Mammary epithelial cell (primary cell): ENCODE data around the gene MTFR2.

Experiments used
- CTCF ChIP-seq, 2 donors: IDR thresholded peaks in 1 of 2; conservative IDR thresholded peaks in 1 of 2; 2 replicates each; pipeline ENCODE4 v1.5.1; 2011 to 2012; ENCODE audit warnings: inconsistent platforms in 2 of 2, low read length in 2 of 2, mild to moderate bottlenecking in 2 of 2, control low read depth in 1 of 2, low read depth in 1 of 2; ENCODE audit not compliant: insufficient read depth in 1 of 2; ENCODE audit errors: extremely low read depth in 1 of 2
- EZH2 ChIP-seq: IDR thresholded peaks from 2 replicates; pipeline ENCODE4 v1.6.1; 2012; ENCODE audit warnings: low read length, inconsistent platforms, borderline replicate concordance

GRCh38 chr6:136235233-136235564, 14.9 kb downstream of the MTFR2 start:
- TF ChIP-seq CTCF (conservative IDR thresholded peaks at IDR 0.05 in 1 of 2, IDR thresholded peaks at IDR 0.05 in 1 of 2; ENCODE audit: extremely low read depth in 1 of 2, insufficient read depth in 1 of 2, low read depth in 1 of 2, low read length in 2 of 2) (no peak), EZH2 (no peak)
